Measurements from ENCODE around the gene KCNG2. TPM values are rescaled to one million over a fixed set of nuclear protein-coding genes. Genes with fewer than 3 reads are reported as not detected.

Gene KCNG2
- polyA plus RNA-seq, 1 of the 3 experiments (the other 2 are of a cell fraction) = not detected

GRCh38 chr18:79882522-79883241 lies 84.9 kb downstream of the KCNG2 start:
- H3K4me2 ChIP-seq = no peak overlapping the region
- ChIA-PET CTCF (no interaction called here), POLR2A (no interaction called here)
- 88% methylated on average over 56 of the region's 68 CpGs for WGBS (ENCODE audit: low lambda C conversion rate)
- no peaks in the 10 kb centered on the region for H3K9me3 ChIP-seq
- H3K4me3 ChIP-seq (ENCODE audit: low read depth in 2 of 2, low read length in 1 of 2) = no peak overlapping the region
- no peaks in the 10 kb centered on the region for H3K79me2 ChIP-seq (ENCODE audit: insufficient read depth)
- no peaks in the 10 kb centered on the region for H3F3A ChIP-seq (replicated peaks; ENCODE audit: insufficient read depth)
- H3K36me3 ChIP-seq (replicated peaks in 1 of 2; ENCODE audit: control insufficient read depth in 1 of 2, insufficient read depth in 2 of 2, low read length in 1 of 2) = no peaks in the 10 kb centered on the region
- peaks cover 17% of the 10 kb centered on the region; the same call in 1 of the 2 replicates for H3K27me3 ChIP-seq (ENCODE audit: insufficient read depth)
- TF ChIP-seq FOXJ3 (CRISPR knock-in tag; IDR thresholded peaks at IDR 0.05) (no peak), NFIC (IDR thresholded peaks at IDR 0.05; ENCODE audit: borderline replicate concordance) (no peak), TAF1 (IDR thresholded peaks at IDR 0.05; ENCODE audit: borderline replicate concordance, low read depth, low read length) (no peak), RCOR1 (IDR thresholded peaks at IDR 0.05; ENCODE audit: low read length) (no peak), ZBTB33 (IDR thresholded peaks at IDR 0.05; ENCODE audit: borderline replicate concordance, low read depth) (no peak), MXI1 (IDR thresholded peaks at IDR 0.05; ENCODE audit: low read depth, low read length) (no peak)
- no peaks in the 10 kb centered on the region for H3K4me1 ChIP-seq (ENCODE audit: control insufficient read depth in 1 of 2, insufficient read depth in 2 of 2, low read depth in 1 of 2, low read length in 1 of 2)
- no peak overlapping the region for H3K9ac ChIP-seq
- H2AFZ ChIP-seq (ENCODE audit: low read depth) = no peak overlapping the region
- no peak overlapping the region for H3K27ac ChIP-seq (ENCODE audit: low read depth in 2 of 2, low read length in 1 of 2)
- DNase-seq = peak; percentile 29
- no peaks in the 10 kb centered on the region for H3K9me2 ChIP-seq
- H4K20me1 ChIP-seq (ENCODE audit: insufficient read depth) = no peaks in the 10 kb centered on the region

GRCh38 chr18:79883461-79884293 lies 85.9 kb downstream of the KCNG2 start:
- Histone ChIP-seq H3F3A (replicated peaks; ENCODE audit: insufficient read depth) (no peaks in the 10 kb centered on the region), H4K20me1 (ENCODE audit: insufficient read depth) (no peaks in the 10 kb centered on the region), H3K79me2 (ENCODE audit: insufficient read depth) (no peaks in the 10 kb centered on the region), H3K9ac (no peak overlapping the region), H3K36me3 (replicated peaks in 1 of 2; ENCODE audit: control insufficient read depth in 1 of 2, insufficient read depth in 2 of 2, low read length in 1 of 2) (no peaks in the 10 kb centered on the region), H2AFZ (ENCODE audit: low read depth) (no peak overlapping the region), H3K4me3 (ENCODE audit: low read depth in 2 of 2, low read length in 1 of 2) (no peak overlapping the region), H3K9me2 (no peaks in the 10 kb centered on the region), H3K4me1 (ENCODE audit: control insufficient read depth in 1 of 2, insufficient read depth in 2 of 2, low read depth in 1 of 2, low read length in 1 of 2) (no peaks in the 10 kb centered on the region), H3K4me2 (no peak overlapping the region), H3K9me3 (no peaks in the 10 kb centered on the region), H3K27ac (ENCODE audit: low read depth in 2 of 2, low read length in 1 of 2) (no peak overlapping the region), H3K27me3 (ENCODE audit: insufficient read depth) (peaks cover 11% of the 10 kb centered on the region; the same call in 1 of the 2 replicates)
- peak; percentile 25 for DNase-seq
- ChIA-PET CTCF (no interaction called here), POLR2A (no interaction called here)
- TF ChIP-seq SMC3 (IDR thresholded peaks at IDR 0.05; ENCODE audit: low read depth, low read length) = no peak
- no peak for TF ChIP-seq POLR2AphosphoS5 (IDR thresholded peaks at IDR 0.05; ENCODE audit: low read depth, low read length)
- no peak for TF ChIP-seq ELF1 (IDR thresholded peaks at IDR 0.05)
- no peak for TF ChIP-seq JUND (IDR thresholded peaks at IDR 0.05)
- TF ChIP-seq ZBTB33 (IDR thresholded peaks at IDR 0.05; ENCODE audit: borderline replicate concordance, low read depth) = no peak
- TF ChIP-seq, protein P1, sequence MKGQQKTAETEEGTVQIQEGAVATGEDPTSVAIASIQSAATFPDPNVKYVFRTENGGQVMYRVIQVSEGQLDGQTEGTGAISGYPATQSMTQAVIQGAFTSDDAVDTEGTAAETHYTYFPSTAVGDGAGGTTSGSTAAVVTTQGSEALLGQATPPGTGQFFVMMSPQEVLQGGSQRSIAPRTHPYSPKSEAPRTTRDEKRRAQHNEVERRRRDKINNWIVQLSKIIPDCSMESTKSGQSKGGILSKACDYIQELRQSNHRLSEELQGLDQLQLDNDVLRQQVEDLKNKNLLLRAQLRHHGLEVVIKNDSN (IDR thresholded peaks at IDR 0.05; ENCODE audit: borderline replicate concordance, low read depth) = no peak
- WGBS (ENCODE audit: low lambda C conversion rate) = 20% methylated on average over 26 of the region's 31 CpGs

Data from SK-N-SH (cell line).